Coronary artery (tissue), 2 donors: ENCODE results near the gene GPR146.
A peak's percentile ranks its signal among the peaks of the same experiment; 100 is the strongest.

Experiments used
- DNase-seq: peaks from one replicate; pipeline ENCODE4 v3.0.0-alpha.2; 2017; ENCODE audit warnings: low spot score
- H3K27ac ChIP-seq, 2 donors: fragments of 200-600 bp; sonication (generic); one replicate each; pipeline ENCODE4 v1.5.1; 2016 to 2019
- H3K4me3 ChIP-seq: fragments of 200-600 bp; sonication (generic); 2 replicates; pipeline ENCODE4 v1.5.1; 2016; ENCODE audit warnings: mild to moderate bottlenecking, moderate library complexity
- CTCF ChIP-seq: fragments of 200-600 bp; sonication (generic); IDR thresholded peaks from one replicate; pipeline ENCODE4 v1.5.1; 2019; ENCODE audit warnings: antibody characterized with exemption

GPR146 gene

GRCh38 chr7:1040790-1041189 is 3.6 kb upstream of the GPR146 start:
- no peak for TF ChIP-seq CTCF
- no peak overlapping the region for H3K4me3 ChIP-seq
- no peak for DNase-seq
- no peak overlapping the region for H3K27ac ChIP-seq

GRCh38 chr7:1041551-1042491 is 2.5 kb upstream of the GPR146 start:
- DNase-seq: no peak
- Histone ChIP-seq H3K4me3 (no peak overlapping the region), H3K27ac (peak overlapping the region in 1 of 2 donors; percentile 23)
- no peak for TF ChIP-seq CTCF

- TF ChIP-seq CTCF: no peak
- no peak for DNase-seq
- H3K27ac ChIP-seq: peak overlapping the region in 1 of 2 donors; percentile 23
These were observed 1.9 kb upstream of the GPR146 start for GRCh38 chr7:1042492-1042833.

GRCh38 chr7:1043552-1044188 is 676 bp upstream of the GPR146 start:
- no peak for TF ChIP-seq CTCF
- no peak for DNase-seq
- peak overlapping the region; percentile 85 to 95 for H3K27ac ChIP-seq
- peak overlapping the region; percentile 83 for H3K4me3 ChIP-seq

More at GRCh38 chr7:1042492-1042833, 1.9 kb upstream of the GPR146 start:
- H3K4me3 ChIP-seq: no peak overlapping the region

- Histone ChIP-seq H3K4me3 (peak overlapping the region; percentile 83), H3K27ac (peak overlapping the region; percentile 94 to 95)
- DNase-seq: no peak
- no peak for TF ChIP-seq CTCF
These were observed 1.0 kb downstream of the GPR146 start for GRCh38 chr7:1045069-1046063.

GRCh38 chr7:1046722-1047679 is 2.7 kb downstream of the GPR146 start:
- TF ChIP-seq CTCF: no peak
- no peak for DNase-seq
- no peak overlapping the region for H3K27ac ChIP-seq
- no peak overlapping the region for H3K4me3 ChIP-seq
